Esophagus squamous epithelium (tissue), 4 donors: ENCODE data around the gene TMEM164.

Experiments
- CTCF ChIP-seq, 6 experiments: fragments of 450-650 bp in 4 of 6; fragments of 200-600 bp in 2 of 6; sonication (generic) in 2 of 6; IDR thresholded peaks; one replicate each; pipeline ENCODE4 v1.5.1; 2016 to 2019; ENCODE audit warnings: antibody characterized with exemption in 6 of 6, mild to moderate bottlenecking in 4 of 6, moderate library complexity in 4 of 6
- POLR2A ChIP-seq, 4 donors: fragments of 450-650 bp; IDR thresholded peaks; one replicate each; pipeline ENCODE4 v1.6.1; 2017; ENCODE audit warnings: antibody characterized with exemption in 4 of 4, mild to moderate bottlenecking in 4 of 4, moderate library complexity in 3 of 4

GRCh38 chrX:110036162-110037033, 33.5 kb downstream of the TMEM164 start:
- no peak for TF ChIP-seq CTCF (IDR thresholded peaks at IDR 0.05)
- no peak for TF ChIP-seq POLR2A (IDR thresholded peaks at IDR 0.05)
